Eye (tissue), 1 donor: ENCODE measurements around the gene NRP2.

Experiments
- DNase-seq: peaks from one replicate; pipeline ENCODE4 v3.0.0-alpha.2; 2015

Gene NRP2

GRCh38 chr2:205734436-205735037, 52.2 kb downstream of the NRP2 start:
- peak; percentile 67 for DNase-seq

- no peak for DNase-seq
Observed at GRCh38 chr2:205738117-205738968, 56.0 kb downstream of the NRP2 start.

GRCh38 chr2:205739620-205740019, 57.3 kb downstream of the NRP2 start:
- peak; percentile 68 for DNase-seq

GRCh38 chr2:205740381-205740780, 58.1 kb downstream of the NRP2 start:
- DNase-seq = no peak

GRCh38 chr2:205741256-205741978, 59.1 kb downstream of the NRP2 start:
- DNase-seq = no peak

DNA sequence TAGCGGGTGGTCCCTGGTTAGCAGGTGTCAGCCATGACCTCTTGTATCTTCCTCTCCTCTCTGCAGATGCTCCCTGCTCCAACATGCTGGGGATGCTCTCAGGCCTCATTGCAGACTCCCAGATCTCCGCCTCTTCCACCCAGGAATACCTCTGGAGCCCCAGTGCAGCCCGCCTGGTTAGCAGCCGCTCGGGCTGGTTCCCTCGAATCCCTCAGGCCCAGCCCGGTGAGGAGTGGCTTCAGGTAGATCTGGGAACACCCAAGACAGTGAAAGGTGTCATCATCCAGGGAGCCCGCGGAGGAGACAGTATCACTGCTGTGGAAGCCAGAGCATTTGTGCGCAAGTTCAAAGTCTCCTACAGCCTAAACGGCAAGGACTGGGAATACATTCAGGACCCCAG, 60.8 kb downstream of the NRP2 start:
- DNase-seq = no peak

- no peak for DNase-seq
Observed at GRCh38 chr2:205744074-205744591, 61.8 kb downstream of the NRP2 start.

GRCh38 chr2:205745661-205746419, 63.5 kb downstream of the NRP2 start:
- DNase-seq = no peak

DNA sequence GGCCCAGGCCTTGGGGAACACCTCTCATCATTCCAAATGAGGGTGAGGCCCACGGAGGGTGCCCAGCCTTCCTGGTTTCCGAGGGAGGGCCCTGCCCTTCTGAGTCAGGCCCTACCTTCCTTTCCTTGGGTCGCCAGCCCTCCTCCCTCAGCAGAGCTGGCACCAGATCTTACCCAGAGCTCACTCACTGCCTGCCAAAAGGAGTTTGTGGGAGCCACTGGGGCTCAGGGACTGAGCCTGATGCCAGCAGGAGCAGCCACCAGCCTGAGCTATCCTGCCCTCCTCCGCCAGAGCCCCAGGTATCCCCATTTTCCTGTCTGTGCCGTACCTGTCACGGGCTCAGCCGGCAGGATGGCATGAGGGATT, 64.1 kb downstream of the NRP2 start:
- DNase-seq = no peak

GRCh38 chr2:205747829-205748386, 65.6 kb downstream of the NRP2 start:
- no peak for DNase-seq

- DNase-seq = no peak
Observed at GRCh38 chr2:205748639-205749038, 66.3 kb downstream of the NRP2 start.

DNA sequence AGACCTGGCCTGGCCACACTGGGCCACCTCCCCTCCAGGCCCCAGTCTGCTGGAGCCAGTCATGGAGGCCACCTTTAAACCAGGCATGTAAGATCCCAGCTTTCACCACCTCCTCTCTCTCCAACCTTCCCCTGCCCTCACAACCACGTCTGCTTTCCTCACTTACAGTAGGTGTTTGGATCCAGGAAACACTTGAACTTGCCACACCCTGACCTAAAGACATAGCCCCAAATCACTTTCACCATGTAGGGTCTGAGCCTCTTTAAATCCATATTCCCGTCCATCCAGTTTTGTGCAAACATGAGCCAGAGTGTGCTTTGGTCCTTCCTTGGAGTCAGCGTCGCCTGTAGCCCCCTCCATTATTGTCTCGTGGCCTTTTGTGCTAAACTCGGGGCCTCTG, 66.8 kb downstream of the NRP2 start:
- no peak for DNase-seq

DNA sequence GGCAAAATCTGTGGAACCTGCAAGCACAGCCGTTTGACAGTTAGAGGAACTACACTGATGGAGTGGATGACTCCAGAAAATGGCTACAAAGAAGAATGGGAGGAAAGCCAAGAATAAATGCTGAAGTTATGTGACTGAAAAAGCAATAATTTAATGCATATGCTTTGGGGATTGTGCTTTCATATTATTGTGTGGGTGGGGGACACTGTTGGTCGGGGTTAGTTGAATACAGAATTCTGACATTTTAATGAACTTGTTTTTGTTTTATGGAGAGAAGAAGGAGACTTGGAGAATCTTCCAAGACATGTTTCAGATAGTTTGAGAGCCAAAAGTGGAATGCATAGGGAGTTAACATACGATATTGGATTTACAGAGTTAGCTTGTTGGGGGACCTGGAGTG, 68.5 kb downstream of the NRP2 start:
- no peak for DNase-seq

GRCh38 chr2:205751569-205752031, 69.3 kb downstream of the NRP2 start:
- no peak for DNase-seq

DNA sequence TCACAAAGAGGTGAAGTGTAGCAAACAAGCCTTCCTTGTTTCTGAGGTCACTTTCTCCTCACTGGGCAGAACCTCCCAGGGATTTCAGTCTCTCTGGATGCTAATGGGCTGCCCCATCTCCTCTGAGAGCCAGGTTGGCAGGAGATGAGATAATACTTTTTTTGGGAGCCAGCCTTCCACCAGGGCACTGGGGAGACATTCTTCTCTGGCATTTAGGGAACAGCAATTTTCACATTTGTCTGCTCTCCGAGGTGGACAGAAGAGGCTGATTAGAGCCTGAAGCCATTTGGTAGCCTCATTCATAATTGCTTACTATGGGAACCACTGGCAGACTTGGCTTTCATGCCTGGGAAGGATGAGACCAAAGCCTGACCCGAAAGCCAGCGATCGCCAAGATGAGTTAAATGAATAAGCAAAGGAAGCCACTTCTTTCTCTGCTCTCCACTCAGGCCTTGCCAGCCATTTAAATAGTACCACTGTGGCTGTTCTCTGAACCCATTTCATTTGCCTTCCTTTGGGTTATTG, 70.1 kb downstream of the NRP2 start:
- DNase-seq = no peak

DNA sequence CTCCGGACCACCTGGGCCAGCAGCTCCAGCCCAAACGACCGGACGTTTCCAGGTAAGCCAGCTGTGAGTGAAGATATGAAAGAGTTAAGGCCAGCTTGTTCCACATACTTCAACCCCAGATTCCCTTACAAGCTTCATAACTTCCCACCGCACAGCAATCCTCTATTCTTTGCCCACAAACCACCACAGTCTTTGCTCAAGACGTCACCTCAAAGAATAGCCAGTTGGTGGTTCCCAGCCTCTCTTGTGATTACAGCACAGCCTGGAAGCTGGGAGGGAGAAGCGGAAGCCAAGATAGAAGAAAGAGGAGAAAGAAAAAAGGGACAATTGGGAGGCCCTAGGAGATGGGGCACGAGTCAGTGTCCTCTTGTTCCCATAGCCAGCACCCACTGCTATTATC, 70.6 kb downstream of the NRP2 start:
- DNase-seq = no peak

GRCh38 chr2:205754285-205754923, 72.1 kb downstream of the NRP2 start:
- no peak for DNase-seq

DNA sequence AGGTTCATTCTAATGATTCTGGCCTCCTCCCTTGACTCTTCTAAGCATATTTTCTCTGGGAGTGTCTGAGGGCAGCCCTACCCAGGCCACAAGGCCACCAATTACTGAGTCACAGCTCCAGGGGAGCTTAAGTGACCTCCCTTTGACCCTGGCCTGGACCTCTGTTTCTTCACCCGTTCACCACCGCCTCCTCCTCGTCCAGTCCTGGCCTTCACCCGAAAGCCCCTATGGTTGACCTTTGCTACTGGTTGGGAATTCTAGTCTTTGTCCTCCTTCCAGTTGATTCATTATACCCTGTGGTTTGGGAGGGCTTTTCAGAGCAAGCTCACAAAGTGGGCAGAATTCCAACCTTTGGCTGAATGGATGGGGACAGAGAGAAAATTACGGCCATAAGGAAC, 72.6 kb downstream of the NRP2 start:
- no peak for DNase-seq

DNA sequence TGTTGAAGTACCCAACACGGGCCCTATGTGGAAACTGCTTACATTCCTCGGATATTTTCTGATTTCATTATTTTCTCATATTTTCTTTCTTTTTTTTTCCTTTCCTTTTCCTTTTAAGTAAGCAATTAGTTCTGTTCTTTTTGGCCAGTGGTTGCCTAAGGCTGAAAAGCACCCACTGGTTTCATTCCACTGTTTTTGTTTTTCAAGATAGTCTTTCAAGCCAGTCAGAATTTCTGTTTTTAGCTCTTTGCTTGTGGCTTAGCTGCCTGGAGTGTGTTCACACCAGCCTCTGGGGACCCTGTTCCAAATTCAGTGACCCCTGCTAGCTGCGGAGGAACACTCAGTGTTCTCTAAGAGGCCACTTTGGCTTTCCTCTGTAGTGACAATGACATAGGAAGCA, 73.6 kb downstream of the NRP2 start:
- DNase-seq = no peak

DNA sequence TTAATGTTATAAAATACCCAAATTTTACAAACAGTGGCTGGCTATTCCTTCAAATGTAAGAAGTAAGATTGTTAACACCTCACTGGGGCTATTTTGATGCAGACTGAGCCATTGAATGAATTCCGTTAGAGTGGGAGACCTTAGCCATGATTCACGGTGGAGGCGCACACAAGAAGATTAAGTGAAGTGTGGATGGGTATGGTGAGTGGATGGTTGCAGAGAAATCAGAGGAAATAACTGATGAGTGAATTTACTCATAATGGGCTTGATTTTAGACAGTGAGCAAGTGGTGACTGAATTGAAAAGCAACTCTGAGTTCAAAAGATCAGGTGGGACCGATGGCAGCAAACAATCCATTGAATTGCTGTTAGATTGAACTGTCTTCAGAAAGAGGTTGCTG, 75.0 kb downstream of the NRP2 start:
- no peak for DNase-seq

- DNase-seq = no peak
Observed at GRCh38 chr2:205758051-205758450, 75.8 kb downstream of the NRP2 start.

- DNase-seq = no peak
Observed at GRCh38 chr2:205758500-205758899, 76.2 kb downstream of the NRP2 start.
